K562 (cell line): ENCODE data around the gene NEURL1B.
A peak's percentile ranks its signal among the peaks of the same experiment; 100 is the strongest.

Source experiments
- ARID3A ChIP-seq: IDR thresholded peaks from 2 replicates; pipeline ENCODE4 v1.6.1; 2012; ENCODE audit warnings: low read depth, low read length, improper control_type of control experiment, borderline replicate concordance
- ATF1 ChIP-seq, 2 experiments: fragments of 450-650 bp in 1 of 2; IDR thresholded peaks; 2 replicates each; pipeline ENCODE4 v1.6.1; 2016; ENCODE audit warnings: missing compliant biosample characterization in 1 of 2, missing genetic modification characterization in 1 of 2
- CBX1 ChIP-seq: sonication (generic); IDR thresholded peaks from 2 replicates; pipeline ENCODE4 v1.6.1; 2016; ENCODE audit warnings: antibody characterized with exemption, low read depth, mild to moderate bottlenecking
- HCFC1 ChIP-seq: IDR thresholded peaks from 2 replicates; pipeline ENCODE4 v1.6.1; 2012; ENCODE audit warnings: low read depth, low read length, improper control_type of control experiment
- JUNB ChIP-seq: fragments of 450-650 bp; formaldehyde crosslinking; conservative IDR thresholded peaks from 2 replicates; pipeline ENCODE4 v1.4.0; 2020; ENCODE audit warnings: mild to moderate bottlenecking
- POLR2A ChIP-seq: fragments of 450-650 bp; conservative IDR thresholded peaks from 2 replicates; pipeline ENCODE4 v1.6.1; 2016
- PREB ChIP-seq: sonication (generic); formaldehyde crosslinking; IDR thresholded peaks from 2 replicates; pipeline ENCODE4 v1.8.1; 2023; ENCODE audit warnings: mild to moderate bottlenecking, missing genetic modification reagents
- RCOR1 ChIP-seq, 2 experiments: IDR thresholded peaks; 2 replicates each; pipeline ENCODE4 v1.6.1; 2012; ENCODE audit warnings: low read depth in 2 of 2, low read length in 2 of 2, borderline replicate concordance in 1 of 2, improper control_type of control experiment in 1 of 2
- YY1 ChIP-seq, 3 experiments: IDR thresholded peaks; 2 replicates each; pipeline ENCODE4 v1.6.1; 2011; ENCODE audit warnings: low read length in 2 of 3, mild to moderate bottlenecking in 2 of 3, moderate library complexity in 2 of 3, borderline replicate concordance in 1 of 3, control low read depth in 1 of 3, low read depth in 1 of 3; ENCODE audit not compliant: insufficient read depth in 3 of 3, insufficient replicate concordance in 2 of 3, control insufficient read depth in 1 of 3, insufficient read length in 1 of 3; ENCODE audit errors: extremely low read depth in 1 of 3
- ZNF217 ChIP-seq: sonication (generic); formaldehyde crosslinking; IDR thresholded peaks from 2 replicates; pipeline ENCODE4 v1.8.0; 2022; ENCODE audit warnings: mild to moderate bottlenecking, missing genetic modification reagents
- TF ChIP-seq, protein P1 (sequence below), 2 experiments: fragments of 450-650 bp; formaldehyde crosslinking in 1 of 2; IDR thresholded peaks; 2 replicates each; pipeline versions ENCODE4 v1.4.0 to v1.6.1; 2014 to 2020; ENCODE audit warnings: mild to moderate bottlenecking in 2 of 2, borderline replicate concordance in 1 of 2, low read depth in 1 of 2

DNA sequence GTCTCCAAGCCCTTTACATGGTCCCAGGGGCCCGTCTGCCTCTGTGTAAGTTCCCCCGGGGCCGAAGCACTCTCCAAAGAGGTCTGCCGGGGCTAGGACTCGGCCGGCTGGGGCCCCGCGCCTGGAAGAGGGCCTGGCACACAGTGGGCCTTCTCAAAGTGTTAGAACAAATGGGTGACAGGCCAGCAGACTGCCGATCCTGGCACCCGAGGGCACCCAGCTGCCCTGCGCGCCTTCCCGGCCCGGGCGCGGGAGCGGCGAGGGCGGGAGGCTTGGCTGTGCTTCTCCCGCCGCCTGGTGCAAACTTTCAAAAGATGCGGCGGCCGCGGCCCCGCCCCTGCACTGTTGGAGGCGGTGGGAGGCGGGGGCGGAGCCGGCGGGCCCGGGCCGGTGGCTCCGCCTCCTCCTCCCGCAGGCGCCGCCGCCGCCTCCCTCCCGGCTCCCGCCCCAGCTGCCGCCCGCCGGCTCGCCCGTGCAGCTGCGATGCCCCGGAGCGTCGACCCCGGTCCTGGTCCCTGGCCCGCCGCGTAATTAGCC, at the start of gene NEURL1B:
- no peak for TF ChIP-seq PREB (CRISPR knock-in tag)
- no peak for TF ChIP-seq ARID3A
- TF ChIP-seq POLR2A = no peak
- no peak for TF ChIP-seq ATF1 (CRISPR knock-in tag; IDR thresholded peaks at IDR 0.05)
- no peak for TF ChIP-seq ATF1 (tag; IDR thresholded peaks at IDR 0.05)
- no peak for TF ChIP-seq JUNB (CRISPR knock-in tag)
- no peak for TF ChIP-seq CBX1
- TF ChIP-seq ZNF217 (CRISPR knock-in tag) = no peak
- no peak for TF ChIP-seq YY1 (IDR thresholded peaks at IDR 0.05; ENCODE audit: borderline replicate concordance in 1 of 3, control insufficient read depth in 1 of 3, extremely low read depth in 1 of 3, insufficient read depth in 3 of 3, insufficient read length in 1 of 3, insufficient replicate concordance in 2 of 3, low read depth in 1 of 3, low read length in 2 of 3)
- TF ChIP-seq HCFC1 = no peak
- TF ChIP-seq RCOR1 (IDR thresholded peaks at IDR 0.05; ENCODE audit: borderline replicate concordance in 1 of 2, low read depth in 2 of 2, low read length in 2 of 2) = 0 out of 4 replicates have a peak, but pooled peaks of 1 of the 2 experiments have one; percentile 4
- TF ChIP-seq, protein P1, sequence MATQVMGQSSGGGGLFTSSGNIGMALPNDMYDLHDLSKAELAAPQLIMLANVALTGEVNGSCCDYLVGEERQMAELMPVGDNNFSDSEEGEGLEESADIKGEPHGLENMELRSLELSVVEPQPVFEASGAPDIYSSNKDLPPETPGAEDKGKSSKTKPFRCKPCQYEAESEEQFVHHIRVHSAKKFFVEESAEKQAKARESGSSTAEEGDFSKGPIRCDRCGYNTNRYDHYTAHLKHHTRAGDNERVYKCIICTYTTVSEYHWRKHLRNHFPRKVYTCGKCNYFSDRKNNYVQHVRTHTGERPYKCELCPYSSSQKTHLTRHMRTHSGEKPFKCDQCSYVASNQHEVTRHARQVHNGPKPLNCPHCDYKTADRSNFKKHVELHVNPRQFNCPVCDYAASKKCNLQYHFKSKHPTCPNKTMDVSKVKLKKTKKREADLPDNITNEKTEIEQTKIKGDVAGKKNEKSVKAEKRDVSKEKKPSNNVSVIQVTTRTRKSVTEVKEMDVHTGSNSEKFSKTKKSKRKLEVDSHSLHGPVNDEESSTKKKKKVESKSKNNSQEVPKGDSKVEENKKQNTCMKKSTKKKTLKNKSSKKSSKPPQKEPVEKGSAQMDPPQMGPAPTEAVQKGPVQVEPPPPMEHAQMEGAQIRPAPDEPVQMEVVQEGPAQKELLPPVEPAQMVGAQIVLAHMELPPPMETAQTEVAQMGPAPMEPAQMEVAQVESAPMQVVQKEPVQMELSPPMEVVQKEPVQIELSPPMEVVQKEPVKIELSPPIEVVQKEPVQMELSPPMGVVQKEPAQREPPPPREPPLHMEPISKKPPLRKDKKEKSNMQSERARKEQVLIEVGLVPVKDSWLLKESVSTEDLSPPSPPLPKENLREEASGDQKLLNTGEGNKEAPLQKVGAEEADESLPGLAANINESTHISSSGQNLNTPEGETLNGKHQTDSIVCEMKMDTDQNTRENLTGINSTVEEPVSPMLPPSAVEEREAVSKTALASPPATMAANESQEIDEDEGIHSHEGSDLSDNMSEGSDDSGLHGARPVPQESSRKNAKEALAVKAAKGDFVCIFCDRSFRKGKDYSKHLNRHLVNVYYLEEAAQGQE (IDR thresholded peaks at IDR 0.05; ENCODE audit: borderline replicate concordance) = no peak
- TF ChIP-seq, protein P1 (CRISPR knock-in tag; IDR thresholded peaks at IDR 0.05; ENCODE audit: low read depth) = no peak
